Anterior cingulate cortex (tissue), 58 donors: ENCODE measurements around the gene CNTNAP2.
"Not testable (repeated sequence)": the region's sequence is repeated elsewhere in the genome, so short reads cannot be mapped to it uniquely, and the experiment has no call there.

ENCODE experiments used
- DNase-seq, 58 donors: peaks; one replicate each; lab custom pipeline; 2025; lab: John Stamatoyannopoulos, UW

CNTNAP2 gene

DNA sequence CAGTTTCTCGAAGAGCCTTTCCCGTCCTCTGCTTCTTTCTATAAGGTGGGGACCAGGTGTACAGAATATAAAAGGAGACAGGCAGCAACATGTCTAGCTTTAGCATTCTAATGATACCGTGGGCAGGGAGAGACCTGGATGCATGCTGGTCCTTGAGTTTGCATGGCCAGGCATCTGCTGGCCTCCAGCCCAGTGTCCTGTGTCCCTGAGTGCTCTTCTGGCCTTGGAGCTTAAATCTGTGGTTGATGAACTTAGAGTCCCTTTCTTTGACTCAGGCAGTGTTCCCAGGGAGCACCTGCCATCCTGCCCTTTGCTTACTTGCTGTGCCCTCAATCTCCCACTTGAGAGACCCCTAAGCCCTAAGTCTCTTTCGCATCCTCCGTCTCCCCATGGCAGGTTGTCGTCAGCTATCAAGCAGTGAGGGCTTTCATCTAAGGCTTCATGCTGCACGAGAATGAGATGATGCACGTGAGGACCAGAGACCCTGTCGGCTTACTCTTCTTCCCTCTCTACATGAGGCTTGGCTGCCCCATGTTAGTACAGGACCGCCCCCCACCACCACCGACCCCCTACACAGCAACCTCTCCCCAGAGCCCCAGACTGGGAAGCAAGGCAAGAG, 2160.6 kb downstream of the CNTNAP2 start:
- no peak for DNase-seq

DNA sequence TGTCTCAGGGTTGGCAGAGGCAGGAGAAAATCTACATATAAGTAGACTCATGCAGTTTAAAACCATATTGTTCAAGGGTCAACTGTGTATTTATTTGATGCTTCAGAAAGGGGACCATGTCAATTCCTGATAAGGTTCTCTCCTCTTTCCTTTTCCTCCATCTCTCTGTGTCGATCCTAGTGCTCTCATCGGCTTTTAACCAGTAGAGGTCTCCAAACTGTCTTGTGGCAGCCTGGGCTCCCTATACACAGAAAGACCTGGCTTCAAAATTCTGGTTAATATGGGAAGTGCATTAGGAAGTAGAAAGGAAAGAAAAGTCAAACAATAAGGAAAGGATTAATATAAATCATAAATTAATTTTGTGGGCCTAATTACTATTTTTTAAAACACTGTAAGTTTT, 2169.5 kb downstream of the CNTNAP2 start:
- DNase-seq = peak in 1 of 58 donors; percentile 12

DNA sequence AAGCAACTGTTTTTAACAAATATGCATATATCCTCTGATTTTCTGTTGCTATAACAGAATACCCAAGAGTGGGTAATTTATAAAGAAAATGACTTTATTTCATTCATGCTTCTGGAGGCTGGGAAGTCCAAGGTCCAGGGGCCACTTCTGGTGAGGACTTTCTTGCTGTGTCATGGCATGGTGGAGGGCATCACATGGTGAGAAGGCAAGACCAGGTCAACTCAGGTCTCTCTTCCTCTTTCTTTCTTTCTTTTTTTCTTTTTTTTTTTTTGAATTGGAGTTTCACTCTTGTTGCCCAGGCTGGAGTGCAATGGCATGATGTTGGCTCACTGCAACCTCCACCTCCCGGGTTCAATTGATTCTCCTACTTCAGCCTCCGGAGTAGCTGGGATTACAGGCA, 2170.9 kb downstream of the CNTNAP2 start:
- no peak for DNase-seq

DNA sequence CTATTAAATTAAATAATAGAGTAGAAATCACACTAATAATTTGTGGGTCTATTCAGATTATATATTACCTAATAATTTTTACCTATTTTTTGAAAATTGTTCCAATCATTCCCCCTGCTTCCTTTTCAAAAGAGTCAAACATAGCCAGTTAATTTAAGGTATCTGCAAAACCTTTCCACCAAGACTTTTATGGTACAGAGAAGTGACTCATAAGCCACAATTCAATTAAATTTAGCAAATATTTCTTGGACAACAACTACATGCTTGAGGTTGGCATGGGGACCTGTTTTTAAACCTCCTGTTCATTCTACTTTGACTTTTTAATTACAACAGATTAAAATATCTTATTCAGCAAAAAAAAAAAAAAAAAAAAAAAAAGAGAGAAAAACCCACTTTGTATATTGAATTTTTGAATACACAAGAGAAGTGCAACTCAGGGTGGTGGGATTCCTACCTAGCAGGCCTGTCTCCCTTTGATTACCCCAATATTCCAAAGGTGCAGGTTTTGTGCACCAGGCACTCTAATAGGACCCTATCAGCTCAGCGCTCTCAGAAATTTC, 2172.1 kb downstream of the CNTNAP2 start:
- DNase-seq = no peak

DNA sequence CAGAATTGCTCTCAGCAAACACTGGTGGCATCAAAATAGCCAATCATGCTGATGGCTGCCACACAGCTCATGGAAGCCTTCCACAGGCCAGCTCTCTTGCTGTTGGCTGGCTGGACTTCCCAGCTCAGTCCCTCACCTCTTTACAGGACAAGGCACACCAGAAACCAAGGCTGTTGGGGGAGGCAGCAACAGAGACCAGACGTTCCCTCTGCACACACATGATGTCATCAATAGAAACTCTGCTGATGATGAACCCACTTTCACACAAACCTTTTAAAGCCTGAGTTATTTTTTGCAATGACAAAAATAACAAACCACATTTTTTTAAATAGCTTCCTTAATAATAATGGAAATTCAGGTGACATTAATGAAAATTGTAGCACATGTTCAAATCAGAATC, 2173.0 kb downstream of the CNTNAP2 start:
- DNase-seq = no peak

DNA sequence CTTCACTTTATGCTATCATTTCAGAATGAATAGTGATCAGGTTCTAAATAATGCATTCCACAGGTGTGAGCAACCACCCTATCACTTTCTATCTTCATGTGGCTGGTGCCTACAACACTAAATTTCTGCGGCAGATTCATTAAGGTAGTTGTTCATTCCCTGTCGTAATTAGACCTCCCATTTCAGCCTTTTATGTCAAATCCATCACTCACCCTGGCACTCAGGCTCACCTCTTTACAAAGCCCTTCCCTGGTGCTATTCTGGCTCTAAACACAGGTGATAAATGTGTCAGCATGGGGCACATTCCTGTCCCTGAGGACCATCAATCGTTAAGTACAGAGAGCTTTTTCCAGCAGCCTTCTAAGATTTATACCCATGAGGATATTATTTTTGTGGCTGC, 2173.9 kb downstream of the CNTNAP2 start:
- no peak for DNase-seq

DNA sequence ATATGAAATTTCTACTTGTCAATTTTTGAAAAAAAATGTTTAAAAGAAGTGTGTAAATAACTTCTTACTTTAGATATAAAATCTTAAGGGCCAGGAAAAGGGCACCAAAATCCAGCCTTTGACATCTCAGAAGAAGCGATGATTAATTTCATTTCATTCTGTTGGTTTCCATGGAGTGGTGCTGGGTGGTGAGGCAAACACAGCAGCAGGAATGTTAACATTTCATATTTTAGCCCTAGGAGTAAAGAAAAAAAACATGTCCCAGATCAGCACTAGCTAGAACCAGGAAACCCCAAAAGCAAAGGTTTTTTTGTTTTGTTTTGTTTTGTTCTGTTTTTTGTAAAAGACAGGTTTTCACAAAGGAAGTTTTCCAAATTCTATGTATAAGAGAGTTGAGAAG, 2175.2 kb downstream of the CNTNAP2 start:
- DNase-seq = no peak

DNA sequence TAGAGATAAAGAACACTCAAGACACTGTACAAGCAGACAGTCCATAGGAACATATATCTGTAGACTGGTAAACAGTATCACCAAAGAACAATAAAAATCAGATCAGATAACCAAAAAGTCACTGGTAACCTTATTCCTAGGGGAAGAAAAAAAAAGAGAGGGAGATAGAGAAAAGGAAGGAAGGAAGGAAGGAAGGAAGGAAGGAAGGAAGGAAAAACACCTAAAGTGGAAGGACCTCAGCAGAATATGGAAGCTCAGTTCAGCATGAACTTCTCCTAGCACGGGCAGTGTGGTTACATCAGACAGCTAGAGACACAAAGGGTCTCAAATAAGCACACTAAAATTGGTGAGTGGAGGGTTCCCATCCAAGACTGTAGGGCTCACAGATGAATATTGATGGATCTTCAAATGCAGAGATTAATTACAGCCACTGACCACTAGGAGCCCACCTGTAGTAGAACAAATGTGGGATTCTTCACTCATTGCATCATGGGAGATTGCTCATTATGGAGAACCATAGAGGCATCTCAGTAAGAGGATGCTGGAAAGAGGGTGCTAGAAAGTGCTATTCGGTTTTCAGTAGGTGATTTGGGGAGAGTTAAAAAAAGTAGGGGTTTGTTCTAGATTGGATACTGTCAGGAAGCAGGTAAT, 2180.5 kb downstream of the CNTNAP2 start:
- DNase-seq = no peak

DNA sequence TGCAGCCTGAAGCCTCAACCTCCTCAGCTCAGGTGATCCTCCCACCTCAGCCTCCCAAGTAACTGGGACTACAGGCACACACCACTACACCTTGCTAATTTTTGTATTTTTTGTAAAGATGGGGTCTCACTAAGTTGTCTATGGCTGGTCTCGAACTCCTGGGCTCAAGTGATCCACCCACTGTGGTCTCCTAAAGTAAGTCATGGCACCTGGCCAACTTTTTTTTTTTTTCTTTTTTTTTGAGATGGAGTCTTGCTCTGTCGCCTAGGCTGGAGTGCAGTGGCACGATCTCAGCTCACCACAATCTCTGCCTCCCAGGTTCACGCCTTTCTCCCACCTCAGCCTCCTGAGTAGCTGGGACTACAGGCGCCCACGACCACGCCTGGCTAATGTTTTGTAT, 2182.2 kb downstream of the CNTNAP2 start:
- not testable (repeated sequence) for DNase-seq

DNA sequence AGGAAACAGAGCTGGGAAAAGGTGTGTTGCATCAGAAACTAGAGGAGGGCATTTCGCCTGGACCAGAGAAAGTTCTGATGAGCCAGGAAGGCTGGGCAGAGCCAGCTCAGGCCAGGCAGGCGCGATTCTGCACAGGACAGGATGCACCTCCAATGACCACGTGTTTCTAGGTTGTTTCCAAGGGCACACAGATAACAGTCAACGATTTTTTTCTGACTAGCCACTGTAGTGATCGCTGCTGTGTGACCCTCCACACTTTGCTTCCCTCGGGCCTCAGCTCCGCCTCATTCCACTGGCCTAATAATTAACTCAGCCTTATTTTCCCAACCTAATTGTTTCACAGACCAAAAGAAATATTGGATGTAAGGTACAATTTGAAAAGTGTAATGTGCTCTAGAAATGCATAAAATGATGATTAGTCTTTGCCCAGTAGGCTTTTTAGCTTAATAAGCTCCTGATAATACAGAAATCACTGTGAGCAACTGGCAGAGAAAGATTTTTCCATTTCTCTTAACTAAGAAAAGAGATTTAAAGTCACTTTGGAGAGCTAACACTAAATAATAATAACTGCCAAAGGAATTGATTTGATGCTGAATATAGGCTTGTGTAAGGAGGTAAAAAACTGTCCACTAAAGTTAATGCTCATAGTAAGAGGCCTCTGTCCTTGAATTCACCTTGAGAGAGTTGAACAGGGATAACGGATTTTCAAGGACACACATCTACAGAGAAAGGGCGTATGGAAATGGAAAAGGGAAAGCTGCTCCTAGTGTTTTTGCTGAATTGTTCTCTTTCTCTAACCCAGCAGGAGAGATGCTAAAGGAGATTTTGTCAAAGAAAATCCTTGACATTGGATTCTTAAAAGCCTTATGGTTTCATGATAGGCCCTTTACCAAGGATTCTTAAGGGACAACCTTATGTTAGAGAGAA, 2183.0 kb downstream of the CNTNAP2 start:
- DNase-seq = no peak

DNA sequence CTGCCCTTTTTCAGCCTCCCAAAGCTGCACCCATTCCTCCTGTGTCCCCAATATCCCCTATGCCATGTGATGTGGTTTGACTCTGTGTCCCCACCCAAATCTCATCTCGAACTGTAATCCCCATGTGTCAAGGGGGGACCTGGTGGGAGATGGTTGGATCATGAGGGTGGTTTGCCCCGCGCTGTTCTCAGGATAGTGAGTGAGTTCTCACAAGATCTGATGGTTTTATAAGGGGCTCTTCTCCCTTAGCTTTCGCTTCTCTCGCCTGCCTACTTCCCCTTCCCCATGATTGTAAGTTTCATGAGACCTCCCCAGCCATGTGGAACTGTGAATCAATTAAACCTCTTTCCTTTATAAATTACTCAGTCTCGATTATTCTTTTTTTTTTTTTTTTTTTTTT, 2185.8 kb downstream of the CNTNAP2 start:
- DNase-seq = not testable (repeated sequence)

DNA sequence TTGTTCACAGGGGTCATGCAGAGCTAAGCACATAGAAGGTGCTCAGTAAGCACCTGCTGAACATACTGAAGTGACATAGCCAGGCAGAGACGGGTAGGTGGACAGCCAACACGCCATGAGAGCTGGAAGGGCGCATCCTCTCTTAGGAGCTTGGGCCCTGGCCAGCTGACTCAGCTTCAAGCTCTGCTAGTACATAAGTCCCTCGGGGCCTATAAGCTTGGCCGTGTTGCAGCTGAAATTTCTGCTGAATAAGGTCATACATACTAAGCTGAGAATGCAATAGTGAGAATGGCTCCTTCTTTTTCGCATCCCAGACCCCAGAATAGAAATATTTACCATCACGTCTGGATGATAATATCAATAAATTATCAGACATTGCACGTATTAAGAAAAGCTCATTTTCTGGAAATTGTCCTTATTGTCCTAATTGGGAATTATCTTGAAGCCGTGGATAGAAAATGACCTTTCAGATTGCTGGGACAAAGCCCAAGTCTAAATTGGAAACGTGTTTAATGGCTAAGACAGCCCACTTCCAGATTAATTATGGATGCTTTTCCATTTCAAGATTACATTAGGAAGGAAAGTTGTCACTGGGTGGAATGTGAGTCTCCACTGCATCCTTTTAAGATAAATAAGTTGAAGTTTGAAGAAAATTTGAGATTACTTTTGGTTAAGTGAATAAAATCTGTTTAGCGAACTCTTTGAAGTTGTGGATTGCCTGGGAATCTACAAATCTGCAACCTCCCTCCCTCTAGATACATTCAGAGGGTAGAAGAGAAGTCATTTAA, 2186.9 kb downstream of the CNTNAP2 start:
- DNase-seq = peak in 1 of 58 donors; percentile 13

DNA sequence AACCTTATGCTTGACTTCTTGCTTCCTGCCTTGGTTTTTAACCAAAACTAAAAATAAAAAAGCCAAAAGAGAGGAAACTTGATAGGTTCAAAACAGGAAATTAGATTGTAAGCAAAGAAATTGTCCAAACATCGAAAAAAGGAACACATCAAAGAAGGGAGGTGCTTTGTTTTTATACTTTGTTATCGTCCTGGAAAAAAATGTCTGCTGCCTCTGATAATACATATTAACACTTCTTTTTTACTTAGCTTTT, 2187.4 kb downstream of the CNTNAP2 start:
- DNase-seq = no peak

DNA sequence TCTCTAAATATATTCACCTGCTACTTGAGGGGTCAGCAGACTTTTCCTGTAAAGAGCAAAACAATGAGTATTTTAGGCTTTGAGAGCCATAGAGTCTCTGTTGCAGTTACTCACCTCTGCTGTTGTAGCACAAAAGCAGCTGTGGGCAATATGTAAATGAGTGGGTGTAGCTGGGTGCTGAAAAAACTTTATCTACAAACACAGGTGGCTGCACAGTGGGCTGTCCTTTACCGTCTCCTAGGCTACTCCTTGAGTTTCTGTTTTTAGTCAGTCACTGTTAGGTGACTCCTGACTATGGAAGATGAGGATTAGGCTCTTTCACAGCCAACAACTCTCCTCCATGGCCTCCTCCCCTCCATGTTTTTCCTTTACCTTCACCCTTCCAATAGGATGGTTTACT, 2187.9 kb downstream of the CNTNAP2 start:
- DNase-seq = no peak

DNA sequence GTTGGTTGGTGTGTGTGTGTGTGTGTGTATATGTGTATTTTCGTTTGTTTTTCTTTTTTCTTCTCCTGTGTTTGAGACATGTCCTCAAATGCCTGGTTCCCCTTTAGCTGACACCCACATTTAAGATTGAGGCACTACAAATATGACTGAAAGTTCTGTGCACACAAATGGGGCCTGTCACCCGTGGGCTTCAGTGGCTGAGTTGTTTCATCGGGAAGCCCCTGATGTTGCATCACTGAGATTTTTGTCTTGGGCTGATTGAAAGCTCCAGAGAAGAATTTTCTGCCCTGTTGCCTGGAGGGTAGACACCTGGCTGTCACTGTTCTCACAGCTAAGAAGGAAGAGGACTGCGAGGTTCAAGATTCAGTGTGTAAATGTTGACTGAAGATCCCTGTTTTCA, 2190.2 kb downstream of the CNTNAP2 start:
- DNase-seq = no peak

DNA sequence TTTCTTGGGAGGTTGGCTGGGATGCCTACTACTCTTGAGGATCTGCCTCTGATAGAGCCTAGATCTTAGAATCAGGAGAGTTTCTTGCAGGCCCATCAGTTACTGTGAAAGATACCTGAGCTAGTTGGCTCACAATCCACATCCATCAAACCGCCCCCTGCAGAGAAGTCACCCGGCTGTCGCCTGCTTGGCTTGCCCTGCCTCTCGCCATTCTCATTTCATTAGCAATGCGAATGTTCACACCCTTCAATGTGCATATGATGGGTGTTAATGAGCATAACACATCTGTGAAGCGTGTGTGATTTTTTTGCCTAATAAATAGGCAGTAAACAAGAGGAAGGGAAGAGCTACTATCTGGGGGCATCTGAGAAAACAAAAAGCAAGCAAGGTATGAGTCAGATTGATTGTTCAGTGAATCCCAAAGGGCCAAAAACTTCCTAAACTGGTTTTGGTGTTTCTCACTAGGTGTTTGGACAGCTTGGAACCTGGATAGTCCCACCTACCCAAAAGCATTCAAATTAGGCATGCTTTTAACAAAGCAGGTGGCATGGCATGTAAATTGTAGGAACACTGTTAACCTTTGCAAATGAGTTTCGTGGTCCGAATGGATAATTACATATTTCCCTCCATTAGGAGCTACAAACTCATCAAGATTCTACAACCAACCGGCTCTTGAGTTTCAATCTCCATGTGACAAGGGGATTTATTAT, 2201.7 kb downstream of the CNTNAP2 start:
- DNase-seq = no peak

DNA sequence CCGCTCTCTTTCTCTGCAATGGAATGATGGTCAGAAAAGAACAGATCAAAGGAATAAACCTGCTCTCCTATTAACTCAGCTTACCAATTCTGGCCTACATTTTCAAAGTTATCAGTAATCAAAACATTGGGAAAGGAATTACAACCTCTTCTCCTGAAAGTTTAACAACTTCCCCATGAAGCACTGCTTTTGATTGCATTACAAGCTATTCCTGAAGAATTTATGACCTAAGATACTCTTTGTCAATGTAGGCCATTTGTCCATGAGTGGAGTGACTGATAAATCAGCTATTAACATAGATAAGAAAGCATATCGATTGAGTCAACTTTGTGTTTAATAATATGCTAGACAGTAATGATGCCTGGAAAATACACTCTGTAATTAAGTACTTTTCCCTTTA, 2202.2 kb downstream of the CNTNAP2 start:
- DNase-seq = no peak

DNA sequence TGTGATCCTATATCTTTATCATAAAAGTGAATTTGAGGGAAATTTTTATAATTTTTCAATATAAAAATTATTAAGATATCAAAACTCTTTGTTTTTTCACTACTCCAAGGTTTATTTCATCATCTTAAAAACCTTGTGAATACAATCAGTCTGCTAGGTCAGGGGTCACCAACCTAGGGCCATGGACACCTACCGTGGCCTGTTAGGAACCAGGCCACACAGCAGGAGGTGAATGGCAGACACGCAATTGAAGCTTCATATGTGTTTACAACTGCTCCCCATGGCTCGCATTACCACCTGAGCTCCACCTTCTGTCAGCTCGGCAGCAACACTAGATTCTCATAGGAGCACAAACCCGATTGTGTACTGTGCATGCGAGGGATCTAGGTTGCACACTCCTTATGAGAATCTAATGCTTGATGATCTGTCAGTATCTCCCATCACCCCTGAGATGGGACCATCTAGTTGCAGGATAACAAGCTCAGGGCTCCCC, 2202.8 kb downstream of the CNTNAP2 start:
- no peak for DNase-seq

DNA sequence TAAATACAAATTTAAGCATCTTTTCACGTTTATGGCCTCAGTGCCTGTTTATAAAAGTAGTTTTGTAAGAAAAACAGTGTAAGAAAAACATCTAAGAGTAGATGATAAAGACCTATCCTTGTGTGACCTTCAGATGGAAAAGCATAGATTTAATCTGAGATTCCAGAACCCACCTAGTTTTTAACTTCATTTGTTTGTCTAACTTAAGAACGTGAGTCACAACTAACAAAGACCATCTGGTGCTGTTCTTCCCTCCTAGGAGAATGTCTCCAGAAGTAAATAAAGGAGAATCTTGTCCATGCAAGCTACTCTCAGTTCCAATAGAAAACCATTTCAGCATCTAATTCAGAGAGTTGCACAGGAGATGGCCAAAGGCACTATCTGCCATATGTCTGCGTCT, 2208.6 kb downstream of the CNTNAP2 start:
- DNase-seq = no peak

DNA sequence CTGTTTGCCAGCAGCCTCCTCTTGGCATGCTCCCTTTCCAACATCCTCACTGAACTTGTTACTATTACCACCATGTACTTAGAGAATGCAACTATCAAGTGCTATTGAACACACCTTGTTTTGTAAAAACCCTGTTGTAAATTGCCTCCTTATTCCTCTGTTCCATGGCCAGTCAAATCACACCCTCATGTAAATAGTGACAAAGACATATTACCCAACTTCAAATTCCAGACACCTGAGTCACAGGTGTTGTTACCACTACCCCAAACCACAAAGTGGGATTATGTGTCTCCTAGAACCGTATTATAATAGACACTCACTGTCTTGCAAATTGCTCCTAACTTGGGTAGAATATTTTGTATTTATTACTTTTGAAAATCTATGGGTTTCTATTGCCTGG, 2210.8 kb downstream of the CNTNAP2 start:
- DNase-seq = no peak
